Mononuclear cell (primary cell): Measurements from ENCODE around the gene CD300E. TPM values are rescaled to one million over a fixed set of nuclear protein-coding genes. Genes with fewer than 3 reads are reported as not detected.

Source experiments
- H3K27me3 ChIP-seq: 2 replicates; pipeline ENCODE4 v1.6.0; 2011; ENCODE audit warnings: low read length, control low read depth; ENCODE audit not compliant: insufficient read depth
- H3K4me1 ChIP-seq: 2 replicates; pipeline ENCODE4 v1.5.1; 2011; ENCODE audit warnings: mild to moderate bottlenecking, low read length, control low read depth; ENCODE audit not compliant: insufficient read depth
- H3K4me3 ChIP-seq: 2 replicates; pipeline ENCODE4 v1.5.1; 2011; ENCODE audit warnings: mild to moderate bottlenecking, low read length, moderate library complexity
- H3K9me3 ChIP-seq: 2 replicates; pipeline ENCODE4 v1.5.1; 2011; ENCODE audit warnings: low read depth, mild to moderate bottlenecking, control low read depth, low read length
- total RNA-seq: library from RNA; depleted of rRNA; stranded (reverse); fragments of >200 nt; gene quantifications from one replicate; pipeline ENCODE4 v1.2.3, GENCODE V29; 2012

The CD300E gene
- total RNA-seq, 1 donor = 64.4 TPM

DNA sequence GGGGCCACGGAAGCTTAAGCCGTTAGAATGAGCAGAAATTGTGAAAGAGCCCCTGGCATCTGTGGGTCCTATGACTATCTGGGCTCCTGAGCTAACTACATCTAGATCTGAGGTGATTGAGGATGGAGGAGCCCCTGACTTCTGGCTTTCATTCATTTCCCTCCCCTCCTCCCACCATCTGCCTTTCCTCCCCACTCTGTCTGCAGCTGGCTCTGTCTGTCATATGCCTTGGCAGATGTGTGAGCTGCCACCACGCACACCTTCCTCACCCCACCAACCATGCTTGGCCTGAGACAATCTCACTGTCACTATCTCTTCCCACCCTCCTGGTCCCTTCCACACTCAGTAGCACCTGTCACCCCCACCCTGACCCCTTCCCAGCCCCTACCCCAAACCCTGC, 5.1 kb downstream of the CD300E start:
- Histone ChIP-seq H3K4me3 (no peak overlapping the region), H3K9me3 (no peaks in the 10 kb centered on the region), H3K4me1 (peaks cover 90% of the 10 kb centered on the region), H3K27me3 (peaks cover 8% of the 10 kb centered on the region)

DNA sequence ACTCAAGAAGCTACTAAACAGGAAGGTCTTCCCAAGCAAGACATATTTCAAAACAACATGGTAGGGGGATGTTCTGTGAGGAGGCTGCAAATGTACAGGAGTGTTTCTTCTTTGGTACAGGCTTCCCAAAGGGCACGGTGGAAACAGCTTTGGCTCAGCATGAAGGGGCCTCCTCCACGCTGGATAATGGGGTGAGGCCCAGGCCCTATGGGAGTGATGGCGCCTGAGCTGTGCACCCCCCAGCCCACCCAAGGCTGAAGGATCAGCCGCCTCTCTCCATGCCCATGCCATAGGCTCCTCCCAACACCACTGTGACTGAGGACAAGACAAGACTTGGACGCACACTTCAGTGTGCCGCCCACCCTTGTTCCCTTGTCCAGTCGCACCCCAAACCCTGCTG, 6.8 kb downstream of the CD300E start:
- H3K27me3 ChIP-seq = peaks cover 5% of the 10 kb centered on the region
- H3K4me1 ChIP-seq = peaks cover 98% of the 10 kb centered on the region
- H3K9me3 ChIP-seq = no peaks in the 10 kb centered on the region
- no peak overlapping the region for H3K4me3 ChIP-seq

DNA sequence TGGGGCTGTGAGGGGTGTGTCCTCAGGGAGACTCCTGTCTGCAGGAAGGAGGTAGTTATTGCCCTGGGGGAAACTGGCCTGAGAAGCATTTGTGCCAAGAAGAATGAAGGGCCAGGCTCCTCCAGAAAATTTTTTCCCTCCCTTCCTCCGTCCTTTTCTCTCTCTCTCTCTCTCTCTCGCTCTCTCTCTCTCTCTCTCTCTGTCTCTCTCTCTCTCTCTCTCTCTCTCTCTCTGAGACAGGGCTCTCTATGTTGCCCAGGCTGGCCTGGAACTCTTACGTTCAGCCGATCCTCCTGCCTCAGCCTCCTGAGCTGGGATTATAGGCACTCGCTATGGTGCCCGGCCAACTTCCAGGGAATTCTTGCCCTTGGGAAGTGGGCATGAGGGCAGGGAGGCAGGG, 11.5 kb downstream of the CD300E start:
- H3K4me1 ChIP-seq = peaks cover 58% of the 10 kb centered on the region

DNA sequence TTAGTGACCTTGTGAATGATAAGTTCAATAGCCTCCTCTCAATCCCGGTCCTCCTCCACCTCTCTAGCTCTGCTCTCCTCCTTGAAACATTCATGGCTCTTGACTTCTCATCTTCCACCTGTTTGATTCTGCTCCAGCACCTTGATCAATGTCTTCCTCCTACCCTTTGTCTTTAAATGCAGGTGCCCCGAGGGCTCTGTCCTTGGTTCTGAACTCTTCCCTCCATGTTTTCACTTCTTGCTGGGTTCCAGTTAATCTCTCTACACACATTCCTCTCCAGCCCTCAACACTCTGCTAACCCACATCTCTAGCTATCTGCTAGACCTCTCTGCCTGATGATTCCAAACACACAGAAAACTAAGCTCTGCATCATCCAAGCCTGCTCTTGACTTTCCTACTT, 13.4 kb downstream of the CD300E start:
- Histone ChIP-seq H3K4me3 (no peak overlapping the region), H3K27me3 (no peaks in the 10 kb centered on the region)

More for the DNA sequence above, 11.5 kb downstream of the CD300E start:
- Histone ChIP-seq H3K9me3 (no peaks in the 10 kb centered on the region), H3K4me3 (no peak overlapping the region), H3K27me3 (no peaks in the 10 kb centered on the region)

DNA sequence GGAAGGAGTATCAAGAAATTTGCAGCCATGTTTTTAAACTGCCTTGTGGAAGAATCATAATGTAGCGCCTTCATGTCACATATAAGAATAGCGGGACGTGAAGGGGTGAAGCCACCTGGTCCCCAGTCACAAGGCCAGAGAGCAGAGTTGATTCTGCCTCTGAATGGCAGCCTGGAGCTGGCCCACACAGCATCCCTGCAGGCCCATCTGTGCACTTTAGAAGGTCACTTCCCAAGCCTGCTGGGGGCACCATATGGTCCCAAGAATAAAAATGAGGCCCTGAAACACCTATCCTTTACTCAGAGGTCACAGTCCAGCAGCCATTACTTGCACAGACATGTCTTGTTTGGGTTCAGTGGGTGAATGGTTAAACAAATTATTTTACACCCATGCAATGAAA, 15.0 kb downstream of the CD300E start:
- Histone ChIP-seq H3K27me3 (no peaks in the 10 kb centered on the region), H3K4me3 (no peak overlapping the region), H3K4me1 (peaks cover 59% of the 10 kb centered on the region), H3K9me3 (no peaks in the 10 kb centered on the region)

More for the DNA sequence above, 13.4 kb downstream of the CD300E start:
- H3K9me3 ChIP-seq = no peaks in the 10 kb centered on the region
- H3K4me1 ChIP-seq = peaks cover 58% of the 10 kb centered on the region

DNA sequence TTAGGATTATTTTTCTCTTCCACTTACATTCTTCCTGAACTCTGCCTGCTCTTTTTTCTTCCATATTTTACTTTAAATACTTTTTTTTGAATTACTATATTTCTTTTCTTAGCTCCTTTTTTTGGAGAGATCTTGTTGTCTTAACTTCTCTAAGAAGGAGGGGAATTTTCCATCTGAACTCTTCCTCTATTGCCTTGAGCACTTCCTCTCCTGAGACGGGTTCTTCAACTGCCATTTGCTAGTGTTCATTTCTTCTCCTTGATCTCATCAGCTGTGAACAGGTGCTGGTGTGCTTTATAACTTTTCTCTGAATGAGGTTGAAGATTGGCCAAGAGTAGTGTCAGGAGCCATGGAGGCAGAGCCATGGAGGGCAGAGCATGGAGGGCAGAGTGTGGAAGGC, 16.3 kb downstream of the CD300E start:
- Histone ChIP-seq H3K4me3 (no peak overlapping the region), H3K27me3 (no peaks in the 10 kb centered on the region), H3K9me3 (no peaks in the 10 kb centered on the region), H3K4me1 (peaks cover 59% of the 10 kb centered on the region)

DNA sequence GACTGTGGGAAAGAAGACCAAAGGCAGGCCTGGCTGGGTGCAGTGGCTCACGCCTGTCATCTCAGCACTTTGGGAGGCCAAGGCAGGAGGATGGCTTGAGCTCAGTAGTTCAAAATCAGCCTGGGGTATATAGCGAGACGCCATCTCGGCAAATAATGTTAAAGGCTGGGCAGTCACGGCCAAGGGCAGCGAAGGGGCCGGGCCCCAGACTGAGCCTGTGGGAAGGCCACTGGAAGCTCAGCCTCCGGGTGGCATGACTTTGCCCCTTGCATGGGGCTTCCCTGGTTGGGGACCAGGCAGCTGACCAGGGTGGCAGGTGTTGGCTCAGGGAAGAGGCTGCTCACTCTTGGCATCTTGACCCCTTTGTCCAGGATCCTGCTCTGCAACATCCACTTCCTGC, 17.5 kb downstream of the CD300E start:
- H3K4me3 ChIP-seq = no peak overlapping the region

DNA sequence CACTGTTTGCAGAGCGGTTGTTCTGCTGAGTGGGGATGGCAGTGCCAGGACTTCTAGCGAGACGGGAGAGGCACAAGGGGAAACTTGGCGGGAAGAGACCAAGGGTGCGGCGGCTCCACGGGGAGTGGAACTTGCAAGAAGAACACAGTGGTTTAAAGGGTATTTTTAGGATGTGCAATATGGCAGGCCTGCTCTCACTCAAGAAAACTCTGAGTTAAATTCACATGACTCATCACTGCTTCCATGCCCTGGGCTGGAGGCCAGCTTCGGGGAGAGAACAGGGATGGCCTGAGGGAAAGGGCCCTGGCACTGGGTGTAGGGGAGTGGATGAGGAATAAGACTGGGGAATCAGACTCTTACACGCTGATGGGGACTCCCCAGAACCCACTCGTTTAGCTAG, 18.2 kb downstream of the CD300E start:
- Histone ChIP-seq H3K4me3 (no peak overlapping the region), H3K9me3 (no peaks in the 10 kb centered on the region), H3K4me1 (peaks cover 73% of the 10 kb centered on the region), H3K27me3 (no peaks in the 10 kb centered on the region)

More for the DNA sequence above, 17.5 kb downstream of the CD300E start:
- H3K4me1 ChIP-seq = peaks cover 66% of the 10 kb centered on the region
- H3K27me3 ChIP-seq = no peaks in the 10 kb centered on the region
- no peaks in the 10 kb centered on the region for H3K9me3 ChIP-seq

DNA sequence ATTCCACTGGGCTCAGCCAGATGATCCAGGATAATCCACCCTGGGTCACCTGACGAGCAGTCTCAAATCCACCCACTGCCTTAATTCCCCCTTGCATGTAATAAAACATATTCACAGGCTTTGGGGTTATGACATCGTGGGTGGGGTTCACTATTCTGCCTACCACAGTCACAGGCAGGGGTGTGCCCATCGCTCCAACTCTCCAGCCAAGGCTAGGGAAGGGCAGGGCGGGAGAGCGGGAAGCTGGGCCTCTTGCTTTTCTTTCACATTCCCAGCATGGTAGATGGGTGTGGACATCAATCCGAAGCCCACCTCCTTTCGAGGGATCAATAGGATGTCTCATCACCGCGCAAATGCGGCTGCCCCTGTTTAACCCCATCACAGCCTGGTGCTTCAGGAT, 18.8 kb downstream of the CD300E start:
- no peaks in the 10 kb centered on the region for H3K27me3 ChIP-seq
- no peak overlapping the region for H3K4me3 ChIP-seq
- H3K9me3 ChIP-seq = no peaks in the 10 kb centered on the region
- peaks cover 78% of the 10 kb centered on the region for H3K4me1 ChIP-seq

DNA sequence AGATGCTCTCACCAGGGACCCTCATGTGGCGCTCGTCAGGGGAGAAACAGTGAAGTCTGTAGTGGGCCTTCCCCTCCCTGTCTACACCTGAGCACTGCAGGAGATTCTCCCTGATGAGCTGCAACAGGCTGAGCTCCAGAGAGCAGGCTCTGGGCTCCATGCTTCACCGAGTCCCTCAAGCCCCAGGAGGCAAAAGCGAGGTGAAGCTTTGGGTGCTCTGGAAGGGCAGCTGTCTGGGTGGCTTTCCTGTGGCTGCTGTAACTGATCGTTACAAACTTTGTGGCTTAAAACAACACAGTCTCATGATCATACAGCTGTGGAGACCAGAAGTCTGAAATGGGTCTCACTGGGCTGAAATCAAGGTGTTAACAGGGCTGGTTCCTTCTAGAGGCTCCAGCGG, 19.3 kb downstream of the CD300E start:
- Histone ChIP-seq H3K4me3 (no peak overlapping the region), H3K9me3 (no peaks in the 10 kb centered on the region), H3K4me1 (peaks cover 84% of the 10 kb centered on the region), H3K27me3 (no peaks in the 10 kb centered on the region)

DNA sequence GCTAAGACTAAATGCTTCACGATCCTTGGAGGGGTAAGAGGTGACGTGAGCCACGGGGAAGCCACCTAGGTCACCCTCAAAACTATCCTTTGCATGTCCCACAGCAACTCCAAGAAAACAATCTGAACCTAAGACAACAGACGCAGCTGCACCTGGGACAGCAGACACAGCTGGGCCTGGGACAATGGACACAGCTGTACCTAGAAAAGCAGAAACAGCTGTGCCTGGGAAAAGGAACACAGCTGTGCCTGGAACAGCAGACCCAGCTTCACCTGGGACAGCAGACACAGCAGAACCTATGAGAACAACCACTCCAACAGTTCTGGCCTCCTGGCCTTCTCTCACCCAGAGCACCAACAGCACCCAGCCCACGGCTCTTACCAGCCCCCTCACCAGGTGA, 19.8 kb downstream of the CD300E start:
- Histone ChIP-seq H3K27me3 (no peaks in the 10 kb centered on the region), H3K4me1 (peaks cover 88% of the 10 kb centered on the region)

DNA sequence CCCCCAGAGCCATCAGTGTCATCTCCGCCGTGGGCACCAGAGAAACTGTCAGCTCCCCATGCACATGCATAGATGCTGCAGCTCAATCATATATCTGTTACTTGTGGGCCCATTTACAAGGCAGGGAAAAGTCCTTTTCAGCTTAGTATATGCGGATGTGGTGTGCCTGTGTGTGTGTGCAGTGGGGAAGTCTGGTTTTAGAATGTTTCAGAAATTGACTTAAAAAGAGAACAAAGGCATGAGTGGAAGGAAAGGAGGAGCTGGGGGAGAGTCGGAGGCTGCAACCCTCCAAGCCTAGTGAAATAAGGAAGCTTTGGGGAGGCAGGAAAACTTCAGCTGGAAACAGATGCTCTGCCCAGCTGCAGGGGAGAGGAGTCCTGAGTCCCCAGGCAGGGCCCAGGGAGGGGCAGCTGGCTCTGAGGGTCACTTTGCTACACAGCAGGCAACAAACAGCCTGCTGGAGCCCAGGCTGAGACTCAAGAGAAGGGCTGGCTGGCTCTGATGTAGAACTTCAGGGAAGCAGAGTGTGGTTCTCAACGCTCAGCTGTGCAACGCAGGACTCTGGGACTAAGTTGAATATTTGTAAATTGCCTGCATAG, 20.4 kb downstream of the CD300E start:
- no peaks in the 10 kb centered on the region for H3K27me3 ChIP-seq
- H3K4me3 ChIP-seq = no peak overlapping the region
- H3K4me1 ChIP-seq = peaks cover 94% of the 10 kb centered on the region
- no peaks in the 10 kb centered on the region for H3K9me3 ChIP-seq

More for the DNA sequence above, 19.8 kb downstream of the CD300E start:
- Histone ChIP-seq H3K9me3 (no peaks in the 10 kb centered on the region), H3K4me3 (no peak overlapping the region)

DNA sequence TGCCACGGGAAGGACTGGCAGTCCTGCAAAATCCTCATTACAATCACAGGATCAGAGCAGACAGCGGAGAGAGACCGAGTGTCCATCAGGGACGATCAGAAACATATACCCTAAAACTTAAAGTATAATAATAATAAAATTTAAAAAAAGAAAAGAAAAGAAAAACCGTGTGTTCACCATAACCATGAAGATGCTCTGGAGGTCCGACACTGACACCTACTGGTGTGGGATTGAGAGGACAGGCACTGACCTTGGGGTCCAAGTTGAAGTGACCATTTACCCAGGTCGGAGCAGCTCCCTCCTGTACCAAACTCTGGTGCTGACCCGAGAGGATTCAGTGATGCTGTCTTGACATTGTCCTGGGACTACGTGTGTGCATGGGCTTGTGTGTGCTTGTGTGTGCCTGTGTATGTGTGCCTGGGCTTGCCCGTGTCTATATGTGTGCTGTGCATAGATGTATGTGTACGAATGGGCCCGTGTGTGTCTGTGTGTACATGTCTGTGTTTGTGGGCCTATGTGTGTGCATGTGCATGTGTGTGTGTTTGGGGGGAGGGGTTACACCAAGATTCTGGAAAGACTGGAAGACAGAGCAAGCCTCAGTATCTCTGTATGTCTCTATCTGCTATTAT, 21.5 kb downstream of the CD300E start:
- peaks cover 99% of the 10 kb centered on the region for H3K4me1 ChIP-seq
- H3K27me3 ChIP-seq = no peaks in the 10 kb centered on the region
- H3K9me3 ChIP-seq = no peaks in the 10 kb centered on the region
- H3K4me3 ChIP-seq = no peak overlapping the region

DNA sequence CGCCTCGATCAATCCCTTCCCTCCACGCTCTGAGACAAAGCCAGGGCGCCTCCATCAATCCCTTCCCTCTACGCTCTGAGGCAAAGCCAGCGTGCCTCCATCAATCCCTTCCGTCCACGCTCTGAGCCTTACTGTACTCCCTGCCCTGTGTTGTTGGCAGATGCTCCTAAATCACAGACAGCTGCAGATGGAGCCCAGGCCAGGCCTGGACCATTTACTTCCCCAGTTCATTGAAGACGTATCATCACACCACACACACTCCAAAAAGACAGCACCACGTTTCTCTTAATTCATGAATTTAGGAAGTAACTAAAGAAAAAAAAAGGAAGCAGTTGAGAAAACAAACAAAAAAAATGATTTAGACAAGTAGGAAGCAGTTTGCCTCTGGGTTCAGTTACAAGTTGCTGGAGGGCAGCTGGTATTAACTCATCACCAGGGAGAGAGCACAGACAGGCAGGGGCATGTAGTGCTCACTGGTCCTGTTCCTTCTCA, 24.0 kb downstream of the CD300E start:
- H3K27me3 ChIP-seq = no peaks in the 10 kb centered on the region

DNA sequence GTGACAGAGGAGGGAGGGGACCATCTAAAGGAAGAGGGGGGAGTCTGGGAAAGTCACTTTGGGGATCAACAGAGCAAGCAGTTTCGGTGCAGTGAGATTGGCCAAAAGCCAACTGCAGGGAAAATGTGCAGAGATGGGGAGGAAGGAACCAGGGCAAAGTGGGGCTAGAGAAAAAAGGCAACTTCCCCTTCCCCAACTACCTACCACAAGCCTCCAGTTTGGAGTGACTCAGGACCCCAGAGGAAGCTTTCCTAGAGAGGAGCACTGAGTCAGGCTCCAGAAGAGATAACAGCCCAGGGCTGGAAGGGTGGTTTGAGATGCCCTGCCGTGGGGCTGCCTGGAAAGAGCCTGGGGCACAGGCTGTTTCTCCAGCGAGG, 24.5 kb downstream of the CD300E start:
- Histone ChIP-seq H3K9me3 (no peaks in the 10 kb centered on the region), H3K27me3 (no peaks in the 10 kb centered on the region), H3K4me1 (peaks cover 92% of the 10 kb centered on the region), H3K4me3 (no peak overlapping the region)

More for the DNA sequence above, 24.0 kb downstream of the CD300E start:
- Histone ChIP-seq H3K9me3 (no peaks in the 10 kb centered on the region), H3K4me1 (peaks cover 96% of the 10 kb centered on the region), H3K4me3 (no peak overlapping the region)
